ENCODE data around the gene XYLT1. TPM values are rescaled to one million over a fixed set of nuclear protein-coding genes. Genes with fewer than 3 reads are reported as not detected.

Gene XYLT1
- total RNA-seq, 3 donors from 2014 or later (not counting 1 experiment from before 2014, with no cell fraction given): 40.9 to 55.5 (median 43.8) TPM

GRCh38 chr16:17067882-17068281 is 402.9 kb downstream of the XYLT1 start:
- no peak for DNase-seq
- H3K4me3 Mint-ChIP-seq: no peak overlapping the region
- Histone ChIP-seq H3K27me3 (ENCODE audit: control insufficient read depth, insufficient read depth, low read length) (no peaks in the 10 kb centered on the region), H3K9me3 (ENCODE audit: control insufficient read depth, insufficient read depth, low read length) (no peaks in the 10 kb centered on the region), H3K36me3 (ENCODE audit: control insufficient read depth, insufficient read depth, low read length) (no peaks in the 10 kb centered on the region), H3K27ac (ENCODE audit: low read length) (no peak overlapping the region), H3K4me1 (ENCODE audit: control insufficient read depth, insufficient read depth, low read length) (peaks cover 14% of the 10 kb centered on the region), H3K4me3 (ENCODE audit: low read length) (no peak overlapping the region)
- peaks cover 0 to 5% of the 10 kb centered on the region in 2 donors for H3K27me3 Mint-ChIP-seq (ENCODE audit: low read depth in 2 of 2)
- intact Hi-C loops (cut with micrococcal nuclease): no loop called here
- TF ChIP-seq CTCF (IDR thresholded peaks at IDR 0.05): no peak
- no peak overlapping the region for H3K27ac Mint-ChIP-seq
- 91% methylated on average over 4 of the region's 4 CpGs for WGBS (ENCODE audit: insufficient coverage)
- no peaks in the 10 kb centered on the region for H3K36me3 Mint-ChIP-seq
- peaks cover 9 to 13% of the 10 kb centered on the region in 2 donors for H3K4me1 Mint-ChIP-seq
- no peak for ATAC-seq
- H3K9me3 Mint-ChIP-seq: no peaks in the 10 kb centered on the region

- intact Hi-C loops (cut with micrococcal nuclease): no loop called here
- H3K4me1 Mint-ChIP-seq: no peaks in the 10 kb centered on the region
Measured at GRCh38 chr16:17063201-17064139, 407.3 kb downstream of the XYLT1 start.

GRCh38 chr16:17062676-17063075 is 408.1 kb downstream of the XYLT1 start:
- H3K4me3 Mint-ChIP-seq: no peak overlapping the region
- no peaks in the 10 kb centered on the region for H3K9me3 Mint-ChIP-seq
- H3K27ac Mint-ChIP-seq: no peak overlapping the region
- no peaks in the 10 kb centered on the region for H3K4me1 ChIP-seq (ENCODE audit: control insufficient read depth, insufficient read depth, low read length)
- 88% methylated on average over 6 of the region's 6 CpGs for WGBS (ENCODE audit: insufficient coverage)
- no peak overlapping the region for H3K4me3 ChIP-seq (ENCODE audit: low read length)
- no peaks in the 10 kb centered on the region for H3K9me3 ChIP-seq (ENCODE audit: control insufficient read depth, insufficient read depth, low read length)
- H3K36me3 ChIP-seq (ENCODE audit: control insufficient read depth, insufficient read depth, low read length): no peaks in the 10 kb centered on the region
- H3K4me1 Mint-ChIP-seq: no peaks in the 10 kb centered on the region
- DNase-seq (no peak), ATAC-seq (no peak)
- no peak overlapping the region for H3K27ac ChIP-seq (ENCODE audit: low read length)
- no peaks in the 10 kb centered on the region for H3K27me3 ChIP-seq (ENCODE audit: control insufficient read depth, insufficient read depth, low read length)
- intact Hi-C loops (cut with micrococcal nuclease): no loop called here
- peaks cover 0 to 2% of the 10 kb centered on the region in 2 donors for H3K27me3 Mint-ChIP-seq (ENCODE audit: low read depth in 2 of 2)
- H3K36me3 Mint-ChIP-seq: no peaks in the 10 kb centered on the region
- TF ChIP-seq CTCF (IDR thresholded peaks at IDR 0.05): no peak

More at GRCh38 chr16:17063201-17064139, 407.3 kb downstream of the XYLT1 start:
- H3K27me3 ChIP-seq (ENCODE audit: control insufficient read depth, insufficient read depth, low read length): no peaks in the 10 kb centered on the region
- WGBS (ENCODE audit: insufficient coverage): 84% methylated on average over 8 of the region's 11 CpGs
- no peaks in the 10 kb centered on the region for H3K4me1 ChIP-seq (ENCODE audit: control insufficient read depth, insufficient read depth, low read length)
- H3K9me3 ChIP-seq (ENCODE audit: control insufficient read depth, insufficient read depth, low read length): no peaks in the 10 kb centered on the region
- H3K4me3 ChIP-seq (ENCODE audit: low read length): no peak overlapping the region
- Mint-ChIP-seq H3K9me3 (no peaks in the 10 kb centered on the region), H3K36me3 (no peaks in the 10 kb centered on the region), H3K27ac (no peak overlapping the region), H3K4me3 (no peak overlapping the region), H3K27me3 (ENCODE audit: low read depth in 2 of 2) (peaks cover 0 to 2% of the 10 kb centered on the region in 2 donors)
- TF ChIP-seq CTCF (IDR thresholded peaks at IDR 0.05): no peak
- H3K27ac ChIP-seq (ENCODE audit: low read length): no peak overlapping the region
- DNase-seq (no peak), ATAC-seq (no peak)
- H3K36me3 ChIP-seq (ENCODE audit: control insufficient read depth, insufficient read depth, low read length): no peaks in the 10 kb centered on the region

All from natural killer cell (primary cell).